ENCODE data around the gene ROR1. TPM values are rescaled to one million over a fixed set of nuclear protein-coding genes. Genes with fewer than 3 reads are reported as not detected.

The ROR1 gene
- total and polyA plus RNA-seq, 2 of the 13 experiments (the other 11 are each of a cell fraction or from before 2014, with no cell fraction given), result 0.58 to 2.3 TPM

DNA sequence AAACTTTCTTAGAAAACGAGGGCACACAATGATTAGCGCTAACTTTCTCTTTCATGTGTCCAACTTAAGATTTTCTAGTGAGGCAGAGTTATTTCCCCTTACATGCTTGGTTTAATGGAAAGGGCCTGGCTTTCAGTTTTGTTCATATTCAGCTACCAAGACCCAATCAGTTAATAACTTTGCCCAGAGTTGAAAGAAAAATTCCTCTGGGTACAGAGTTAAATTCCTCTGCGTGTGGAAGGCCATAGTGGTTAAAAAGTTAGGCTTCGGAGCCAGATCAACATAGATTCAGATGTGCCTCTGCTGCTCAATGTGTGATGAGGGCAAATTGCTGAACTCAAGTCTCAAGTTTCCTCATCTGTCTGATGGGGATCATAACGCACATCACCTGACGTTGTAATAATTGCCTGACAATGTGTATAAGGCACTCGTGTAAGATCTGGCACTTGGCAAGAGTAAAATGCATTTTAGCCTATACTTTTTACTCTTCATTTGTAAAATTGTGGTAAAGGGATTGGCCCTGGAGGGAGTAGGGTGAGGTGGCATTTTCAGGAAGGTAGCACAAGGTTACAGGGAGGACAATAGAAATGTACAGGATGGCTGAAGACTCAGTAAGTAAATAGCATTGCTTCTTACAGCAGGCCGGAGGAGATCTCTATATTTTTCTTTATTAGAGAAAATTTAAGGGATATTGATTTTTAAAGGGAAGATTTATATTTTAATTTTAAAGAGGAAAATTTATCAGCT, 103.4 kb downstream of the ROR1 start:
- in situ Hi-C loops (cut with HindIII; ENCODE audit: extremely low pct_ligation_motif_present, low pct_unique_long_range_greater_than_20kb), result no loop called here
- POLR2A ChIA-PET, result no interaction called here
- TF ChIP-seq ZNF607 (CRISPR knock-in tag; IDR thresholded peaks at IDR 0.05; ENCODE audit: borderline replicate concordance) (no peak), ZNF672 (CRISPR knock-in tag; IDR thresholded peaks at IDR 0.05) (no peak), GABPB1 (CRISPR knock-in tag; IDR thresholded peaks at IDR 0.05) (no peak), HCFC1 (IDR thresholded peaks at IDR 0.05; ENCODE audit: low read depth, low read length) (no peak), MIXL1 (CRISPR knock-in tag; IDR thresholded peaks at IDR 0.05) (no peak), MEIS1 (CRISPR knock-in tag; IDR thresholded peaks at IDR 0.05; ENCODE audit: borderline replicate concordance) (no peak), ISL2 (CRISPR knock-in tag; IDR thresholded peaks at IDR 0.05) (no peak), RARA (CRISPR knock-in tag; IDR thresholded peaks at IDR 0.05) (no peak)
- TF ChIP-seq, protein P1, sequence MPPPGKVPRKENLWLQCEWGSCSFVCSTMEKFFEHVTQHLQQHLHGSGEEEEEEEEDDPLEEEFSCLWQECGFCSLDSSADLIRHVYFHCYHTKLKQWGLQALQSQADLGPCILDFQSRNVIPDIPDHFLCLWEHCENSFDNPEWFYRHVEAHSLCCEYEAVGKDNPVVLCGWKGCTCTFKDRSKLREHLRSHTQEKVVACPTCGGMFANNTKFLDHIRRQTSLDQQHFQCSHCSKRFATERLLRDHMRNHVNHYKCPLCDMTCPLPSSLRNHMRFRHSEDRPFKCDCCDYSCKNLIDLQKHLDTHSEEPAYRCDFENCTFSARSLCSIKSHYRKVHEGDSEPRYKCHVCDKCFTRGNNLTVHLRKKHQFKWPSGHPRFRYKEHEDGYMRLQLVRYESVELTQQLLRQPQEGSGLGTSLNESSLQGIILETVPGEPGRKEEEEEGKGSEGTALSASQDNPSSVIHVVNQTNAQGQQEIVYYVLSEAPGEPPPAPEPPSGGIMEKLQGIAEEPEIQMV (CRISPR knock-in tag; IDR thresholded peaks at IDR 0.05; ENCODE audit: low read depth), result no peak
- TF ChIP-seq, protein P2, sequence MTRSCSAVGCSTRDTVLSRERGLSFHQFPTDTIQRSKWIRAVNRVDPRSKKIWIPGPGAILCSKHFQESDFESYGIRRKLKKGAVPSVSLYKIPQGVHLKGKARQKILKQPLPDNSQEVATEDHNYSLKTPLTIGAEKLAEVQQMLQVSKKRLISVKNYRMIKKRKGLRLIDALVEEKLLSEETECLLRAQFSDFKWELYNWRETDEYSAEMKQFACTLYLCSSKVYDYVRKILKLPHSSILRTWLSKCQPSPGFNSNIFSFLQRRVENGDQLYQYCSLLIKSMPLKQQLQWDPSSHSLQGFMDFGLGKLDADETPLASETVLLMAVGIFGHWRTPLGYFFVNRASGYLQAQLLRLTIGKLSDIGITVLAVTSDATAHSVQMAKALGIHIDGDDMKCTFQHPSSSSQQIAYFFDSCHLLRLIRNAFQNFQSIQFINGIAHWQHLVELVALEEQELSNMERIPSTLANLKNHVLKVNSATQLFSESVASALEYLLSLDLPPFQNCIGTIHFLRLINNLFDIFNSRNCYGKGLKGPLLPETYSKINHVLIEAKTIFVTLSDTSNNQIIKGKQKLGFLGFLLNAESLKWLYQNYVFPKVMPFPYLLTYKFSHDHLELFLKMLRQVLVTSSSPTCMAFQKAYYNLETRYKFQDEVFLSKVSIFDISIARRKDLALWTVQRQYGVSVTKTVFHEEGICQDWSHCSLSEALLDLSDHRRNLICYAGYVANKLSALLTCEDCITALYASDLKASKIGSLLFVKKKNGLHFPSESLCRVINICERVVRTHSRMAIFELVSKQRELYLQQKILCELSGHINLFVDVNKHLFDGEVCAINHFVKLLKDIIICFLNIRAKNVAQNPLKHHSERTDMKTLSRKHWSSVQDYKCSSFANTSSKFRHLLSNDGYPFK (CRISPR knock-in tag; IDR thresholded peaks at IDR 0.05; ENCODE audit: borderline replicate concordance), result no peak
- TF ChIP-seq, protein P3, sequence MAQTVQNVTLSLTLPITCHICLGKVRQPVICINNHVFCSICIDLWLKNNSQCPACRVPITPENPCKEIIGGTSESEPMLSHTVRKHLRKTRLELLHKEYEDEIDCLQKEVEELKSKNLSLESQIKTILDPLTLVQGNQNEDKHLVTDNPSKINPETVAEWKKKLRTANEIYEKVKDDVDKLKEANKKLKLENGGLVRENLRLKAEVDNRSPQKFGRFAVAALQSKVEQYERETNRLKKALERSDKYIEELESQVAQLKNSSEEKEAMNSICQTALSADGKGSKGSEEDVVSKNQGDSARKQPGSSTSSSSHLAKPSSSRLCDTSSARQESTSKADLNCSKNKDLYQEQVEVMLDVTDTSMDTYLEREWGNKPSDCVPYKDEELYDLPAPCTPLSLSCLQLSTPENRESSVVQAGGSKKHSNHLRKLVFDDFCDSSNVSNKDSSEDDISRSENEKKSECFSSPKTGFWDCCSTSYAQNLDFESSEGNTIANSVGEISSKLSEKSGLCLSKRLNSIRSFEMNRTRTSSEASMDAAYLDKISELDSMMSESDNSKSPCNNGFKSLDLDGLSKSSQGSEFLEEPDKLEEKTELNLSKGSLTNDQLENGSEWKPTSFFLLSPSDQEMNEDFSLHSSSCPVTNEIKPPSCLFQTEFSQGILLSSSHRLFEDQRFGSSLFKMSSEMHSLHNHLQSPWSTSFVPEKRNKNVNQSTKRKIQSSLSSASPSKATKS (CRISPR knock-in tag; IDR thresholded peaks at IDR 0.05), result no peak
- TF ChIP-seq, protein P4, sequence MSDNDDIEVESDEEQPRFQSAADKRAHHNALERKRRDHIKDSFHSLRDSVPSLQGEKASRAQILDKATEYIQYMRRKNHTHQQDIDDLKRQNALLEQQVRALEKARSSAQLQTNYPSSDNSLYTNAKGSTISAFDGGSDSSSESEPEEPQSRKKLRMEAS (IDR thresholded peaks at IDR 0.05), result no peak
- Histone ChIP-seq H3K9ac (ENCODE audit: insufficient read depth, low read depth, low read length) (no peak overlapping the region), H3K9me3 (ENCODE audit: low read length) (no peaks in the 10 kb centered on the region), H2AFZ (ENCODE audit: low read length) (no peak overlapping the region), H3K4me1 (ENCODE audit: insufficient read depth, low read length) (no peaks in the 10 kb centered on the region), H3K79me2 (ENCODE audit: insufficient read depth, low read length) (no peaks in the 10 kb centered on the region), H3K4me2 (ENCODE audit: low read depth, low read length) (no peak overlapping the region), H4K20me1 (ENCODE audit: insufficient read depth, low read length) (no peaks in the 10 kb centered on the region), H3K27me3 (ENCODE audit: control insufficient read depth in 1 of 2, insufficient read depth in 2 of 2, low read length in 2 of 2) (no peaks in the 10 kb centered on the region), H3K4me3 (replicated peaks in 1 of 3; ENCODE audit: insufficient read depth in 1 of 3, low read depth in 2 of 3, low read length in 3 of 3) (no peak overlapping the region), H3K27ac (ENCODE audit: extremely low read length, insufficient read depth, low read length) (no peak overlapping the region), H3K36me3 (replicated peaks in 1 of 2; ENCODE audit: control insufficient read depth in 1 of 2, insufficient read depth in 2 of 2, low read length in 2 of 2) (no peaks in the 10 kb centered on the region)
- BruUV-seq (replicated peaks), result no TSS peak
- no peak for ATAC-seq
- intact Hi-C loops (cut with micrococcal nuclease; ENCODE audit: unreplicated experiment), result no loop called here
- FAIRE-seq, result no peak
- CTCF ChIA-PET (ENCODE audit: low intra/inter-chr PET ratio, low total read pairs), result no interaction called here
- DNase-seq (ENCODE audit: low spot score), result no peak
- 62% methylated on average over 8 of the region's 8 CpGs for WGBS (ENCODE audit: low lambda C conversion rate)

All from HepG2 (cell line).